CD4-positive, alpha-beta T cell treated with Interferon gamma for 1 hour (primary cell): ENCODE results near the gene VTI1A.

ENCODE experiments used
- DNase-seq: peaks from one replicate; pipeline ENCODE4 v3.0.0-alpha.2; 2020

VTI1A gene

GRCh38 chr10:112816033-112816430 lies 369.0 kb downstream of the VTI1A start:
- DNase-seq = no peak

DNA sequence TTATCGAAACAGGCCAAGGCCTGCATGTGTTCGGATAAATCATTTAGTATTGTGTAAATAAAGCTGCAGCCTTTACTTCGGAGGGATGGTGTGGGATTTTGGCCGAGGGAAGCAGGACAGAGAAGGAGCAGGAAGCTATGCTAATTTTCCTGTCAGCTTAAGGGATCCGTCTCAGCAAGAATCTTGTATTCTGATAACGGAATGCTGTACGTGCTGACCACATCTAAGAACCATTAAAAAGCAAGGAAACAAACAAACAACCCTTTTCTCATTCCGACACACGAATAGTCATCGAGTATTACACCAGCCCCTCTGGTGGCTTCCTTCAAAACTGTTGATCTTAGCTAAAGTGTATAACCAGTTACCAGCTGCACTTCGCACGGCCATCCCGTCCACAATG lies 369.9 kb downstream of the VTI1A start:
- no peak for DNase-seq

DNA sequence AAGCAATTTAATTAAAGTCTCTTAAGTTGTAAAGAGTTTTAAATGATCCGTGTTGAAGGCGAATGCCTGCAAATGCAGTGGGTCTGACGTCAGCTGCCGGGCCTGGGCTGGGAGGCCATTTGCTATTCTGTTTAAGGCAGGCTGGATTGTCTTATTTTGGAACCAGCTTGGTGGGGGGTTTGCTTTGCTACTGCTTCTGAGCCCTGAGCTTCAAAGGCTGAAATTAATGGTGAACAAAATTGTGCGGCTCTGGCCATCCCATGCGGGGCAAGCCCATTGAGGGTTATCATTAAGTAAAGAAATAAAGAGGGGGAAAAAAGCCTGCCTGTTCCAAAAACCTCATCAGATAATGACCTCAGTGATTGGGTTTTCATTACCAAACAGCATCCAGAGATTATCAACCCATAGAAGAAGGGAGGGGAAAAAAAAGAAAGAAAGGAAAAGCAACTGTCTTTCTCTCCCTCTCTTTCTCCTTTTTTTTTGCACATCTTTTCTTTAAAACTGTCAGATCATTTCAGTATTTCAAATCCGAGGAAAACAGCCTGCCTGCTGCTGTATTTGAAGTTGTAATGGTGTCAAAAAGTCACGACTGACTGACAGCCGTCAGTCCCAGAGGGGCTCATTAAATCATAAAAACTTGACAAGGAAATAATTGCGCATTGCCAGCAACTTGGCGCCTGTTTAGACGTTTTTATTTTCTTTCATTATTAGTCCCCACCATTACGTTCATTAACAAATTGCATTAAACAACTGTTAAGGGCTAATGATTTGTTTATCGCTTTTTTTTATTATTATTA lies 371.2 kb downstream of the VTI1A start:
- no peak for DNase-seq

DNA sequence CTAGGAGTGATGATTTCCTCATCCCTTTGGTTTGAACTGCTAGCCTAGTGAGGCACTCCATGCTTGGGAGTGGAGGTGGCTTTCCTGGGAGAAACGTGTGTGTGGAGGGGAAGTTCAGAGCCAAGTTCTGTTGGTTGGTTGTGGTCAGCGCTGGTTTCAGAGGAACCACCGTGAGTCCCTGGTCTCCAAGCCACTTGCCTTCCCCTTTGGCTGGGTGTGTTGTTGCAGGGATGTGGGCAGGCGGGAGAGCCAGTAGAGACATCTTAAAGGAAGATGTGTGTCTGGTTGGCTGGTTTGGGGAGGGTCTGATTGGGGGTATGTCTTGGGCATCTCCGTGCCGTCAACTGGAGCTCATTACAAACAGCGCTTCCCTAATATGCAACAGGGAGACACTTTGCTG lies 372.2 kb downstream of the VTI1A start:
- no peak for DNase-seq

DNA sequence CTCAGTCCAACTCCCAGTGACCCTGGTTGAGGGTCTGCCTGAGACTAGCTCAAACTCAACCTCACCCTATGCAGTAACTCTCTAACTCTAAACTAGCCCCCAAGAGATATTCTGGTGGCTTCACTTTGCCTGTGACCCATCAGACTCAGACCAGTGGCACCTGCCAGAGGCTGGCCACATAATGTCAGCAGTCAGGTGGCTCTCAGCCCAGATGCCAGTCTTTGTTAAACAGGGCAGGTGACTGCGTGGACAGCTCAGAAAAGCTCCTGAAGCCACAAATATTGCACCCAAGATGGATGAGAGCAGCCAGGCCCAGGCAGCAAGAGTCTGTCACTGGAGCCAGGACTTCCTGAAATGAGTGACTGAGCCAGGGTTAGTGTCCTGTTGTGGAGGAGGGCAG lies 373.3 kb downstream of the VTI1A start:
- DNase-seq = no peak

DNA sequence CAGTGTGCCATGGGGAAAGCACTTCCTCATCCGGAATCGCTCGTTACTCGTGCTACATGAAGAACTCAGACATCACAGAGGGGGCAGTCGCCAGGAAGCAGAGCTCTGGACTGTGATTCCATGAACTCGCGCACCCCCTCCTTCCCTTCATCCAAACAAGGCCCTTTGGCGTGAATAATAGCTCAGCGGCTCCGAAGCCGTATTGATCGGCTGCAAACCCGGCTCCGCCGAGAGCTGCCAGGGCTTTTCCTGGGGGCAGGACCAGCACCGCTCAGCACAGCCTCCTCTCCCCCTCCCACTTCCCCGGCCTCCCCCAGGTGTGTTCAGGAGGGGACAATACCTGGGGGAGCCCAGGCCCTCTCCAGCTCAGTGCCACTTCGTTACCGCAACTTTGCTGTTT lies 374.0 kb downstream of the VTI1A start:
- no peak for DNase-seq

DNA sequence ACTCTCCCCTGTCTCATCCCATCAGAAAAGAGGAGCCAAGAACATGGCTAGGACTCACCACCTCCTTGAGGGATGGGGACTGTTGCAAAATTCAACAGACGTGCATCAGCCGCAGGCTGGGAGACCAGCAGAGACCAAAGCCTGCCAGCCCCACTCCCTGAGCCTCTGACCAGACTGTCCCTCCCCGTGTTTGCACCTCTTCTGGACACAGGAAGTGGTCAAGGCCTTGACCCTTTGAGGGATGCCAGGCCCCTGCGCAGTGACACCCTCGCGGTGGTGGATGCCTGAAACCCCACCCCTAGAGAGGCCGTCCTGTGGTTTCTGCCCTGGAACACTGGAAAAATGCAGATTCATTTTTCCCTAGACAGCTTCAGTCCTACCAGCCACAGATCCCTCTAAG lies 374.6 kb downstream of the VTI1A start:
- DNase-seq = no peak

- no peak for DNase-seq
These were observed 376.0 kb downstream of the VTI1A start for GRCh38 chr10:112823007-112823406.

DNA sequence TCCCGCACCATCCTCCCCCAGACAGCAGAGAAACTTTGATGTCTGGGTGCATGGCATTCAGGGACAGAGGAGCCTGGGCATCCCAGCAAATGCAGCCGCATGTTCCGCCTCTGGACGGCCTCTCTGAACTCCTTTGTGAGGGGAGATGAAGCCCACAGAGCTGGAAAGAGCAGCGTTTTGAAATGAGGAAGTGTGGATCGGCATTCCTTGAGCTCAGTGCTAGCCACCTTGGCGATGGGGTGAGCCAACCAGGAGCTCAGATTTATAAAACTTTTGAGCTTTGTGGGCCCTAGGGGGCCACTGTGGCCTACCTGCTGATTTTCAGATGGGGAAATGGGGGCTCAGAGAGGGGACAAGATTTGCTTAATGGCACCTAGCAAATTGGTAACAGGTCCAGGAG lies 376.6 kb downstream of the VTI1A start:
- DNase-seq = no peak

GRCh38 chr10:112826018-112826697 lies 379.1 kb downstream of the VTI1A start:
- DNase-seq = no peak

DNA sequence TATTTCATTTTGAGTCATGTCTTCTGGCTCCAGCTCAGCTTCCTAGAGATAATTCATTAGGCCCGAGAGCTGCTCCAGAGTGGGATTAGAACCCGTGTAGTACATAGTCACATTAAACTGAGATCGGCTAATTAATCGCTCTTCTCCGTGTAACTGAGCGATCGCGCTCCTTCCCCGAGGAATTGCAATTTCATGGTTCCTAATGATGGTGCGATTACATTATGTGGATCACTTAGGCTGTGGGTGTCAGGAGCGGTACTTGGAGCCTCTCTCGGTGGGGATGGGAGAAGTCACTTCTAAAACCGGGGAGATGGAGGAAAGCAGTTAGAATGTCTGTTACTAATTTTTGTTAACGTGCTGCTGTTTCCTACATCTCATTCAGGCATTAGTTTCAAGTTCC lies 380.1 kb downstream of the VTI1A start:
- no peak for DNase-seq

GRCh38 chr10:112827951-112828350 lies 380.9 kb downstream of the VTI1A start:
- DNase-seq = no peak

DNA sequence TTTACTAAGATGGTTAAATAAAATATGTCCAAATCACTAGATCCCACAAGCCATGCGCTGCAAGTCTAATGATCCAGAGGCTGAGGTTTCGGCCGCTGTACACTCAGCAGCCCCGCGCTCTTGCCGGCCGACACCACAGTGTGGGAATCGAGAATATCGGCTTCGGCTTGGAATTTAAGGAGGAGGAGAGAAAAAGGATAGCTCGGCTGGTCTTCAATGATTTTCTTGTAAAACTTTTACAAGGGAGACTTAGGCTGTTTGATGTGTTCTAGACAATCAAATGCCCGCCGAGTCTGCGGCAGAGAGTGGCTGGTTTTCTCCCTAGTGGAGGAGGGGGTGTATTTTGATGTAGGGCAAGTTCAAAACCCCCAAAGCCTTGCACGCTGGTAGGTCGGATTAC lies 384.8 kb downstream of the VTI1A start:
- no peak for DNase-seq

- DNase-seq = no peak
These were observed 385.4 kb downstream of the VTI1A start for GRCh38 chr10:112832361-112832878.

- no peak for DNase-seq
These were observed 385.9 kb downstream of the VTI1A start for GRCh38 chr10:112832959-112833358.

- no peak for DNase-seq
These were observed 387.8 kb downstream of the VTI1A start for GRCh38 chr10:112834751-112835181.

GRCh38 chr10:112835217-112835715 lies 388.3 kb downstream of the VTI1A start:
- DNase-seq = no peak

- DNase-seq = no peak
These were observed 389.0 kb downstream of the VTI1A start for GRCh38 chr10:112835944-112836451.

GRCh38 chr10:112838784-112839481 lies 391.9 kb downstream of the VTI1A start:
- DNase-seq = no peak

- no peak for DNase-seq
These were observed 393.1 kb downstream of the VTI1A start for GRCh38 chr10:112839928-112840654.

DNA sequence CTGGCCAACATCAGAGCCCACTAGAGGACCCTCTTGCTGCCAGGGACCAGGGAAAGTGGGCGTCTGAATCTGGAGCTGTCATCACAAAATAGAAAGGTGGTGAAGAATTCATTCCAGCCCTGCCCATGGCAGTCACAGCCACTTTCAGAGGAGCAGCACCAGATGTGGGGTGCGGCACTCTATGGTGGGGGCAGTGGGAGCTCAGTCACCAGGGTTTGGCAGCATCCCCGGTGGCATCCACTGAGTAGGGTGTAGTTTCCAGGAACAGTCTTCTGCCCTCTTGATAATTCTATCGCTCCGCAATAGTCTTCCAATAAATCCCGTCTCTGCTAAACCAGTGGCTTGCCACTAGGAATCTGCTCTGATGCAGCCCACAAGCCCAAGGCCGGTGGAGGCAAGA lies 394.5 kb downstream of the VTI1A start:
- no peak for DNase-seq

DNA sequence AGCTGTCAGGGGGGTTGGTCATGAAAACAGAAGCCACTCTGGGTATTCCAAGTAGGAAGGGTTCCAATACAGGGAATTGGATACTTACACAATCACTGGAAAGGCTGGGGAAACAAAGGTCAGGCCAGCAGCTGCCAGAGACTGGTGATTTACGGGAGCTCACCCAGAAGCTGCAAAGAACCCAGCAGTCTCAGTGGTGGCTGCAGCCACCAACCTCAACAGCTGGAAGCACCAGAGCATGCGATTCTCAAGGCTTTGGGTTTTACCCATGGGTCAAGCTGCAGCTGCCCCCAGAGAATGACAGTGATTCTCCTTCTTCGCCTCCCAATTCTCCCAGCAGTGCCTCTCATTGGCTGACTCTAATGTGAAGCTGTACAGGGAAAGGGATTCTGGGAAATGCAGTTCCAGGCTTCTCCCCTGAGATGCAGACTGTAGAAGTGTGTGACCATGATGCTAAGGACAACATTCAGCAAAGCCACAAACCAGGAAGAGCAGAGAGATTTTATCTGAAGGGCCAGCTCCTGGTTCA lies 395.9 kb downstream of the VTI1A start:
- no peak for DNase-seq
